SK-N-SH treated with all-trans-retinoic acid at 6 μM for 48 hours (cell line): ENCODE results near the gene PLEKHA8.

Source experiments
- ATAC-seq: fragments of 200-7000 bp; cut with Tn5 transposase; 3 replicates; pipeline ENCODE4 v1.9.1; 2020; ENCODE audit warnings: mild to moderate bottlenecking, moderate library complexity
- ARNTL ChIP-seq: fragments of 450-650 bp; formaldehyde crosslinking; IDR thresholded peaks from 2 replicates; pipeline ENCODE4 v1.5.0; 2020; ENCODE audit warnings: low read depth, mild to moderate bottlenecking, moderate library complexity, borderline replicate concordance
- BACH2 ChIP-seq: fragments of 250-450 bp; sonication (Bioruptor Pico); IDR thresholded peaks from 2 replicates; pipeline ENCODE4 v1.9.0; 2021; ENCODE audit warnings: mild to moderate bottlenecking, borderline replicate concordance
- CREB5 ChIP-seq: fragments of 250-450 bp; sonication (Bioruptor Pico); IDR thresholded peaks from 2 replicates; pipeline ENCODE4 v1.5.1; 2020; ENCODE audit warnings: low read depth, mild to moderate bottlenecking, moderate library complexity
- CSDC2 ChIP-seq: fragments of 250-450 bp; sonication (Bioruptor Pico); IDR thresholded peaks from 2 replicates; pipeline ENCODE4 v1.5.0; 2020; ENCODE audit warnings: mild to moderate bottlenecking, moderate library complexity
- CSRNP3 ChIP-seq: fragments of 250-450 bp; sonication (Bioruptor Pico); IDR thresholded peaks from 2 replicates; pipeline ENCODE4 v1.5.1; 2021; ENCODE audit warnings: mild to moderate bottlenecking, moderate library complexity
- ESRRG ChIP-seq: fragments of 250-450 bp; sonication (Bioruptor Pico); IDR thresholded peaks from 2 replicates; pipeline ENCODE4 v1.6.1; 2021; ENCODE audit warnings: mild to moderate bottlenecking
- ISL1 ChIP-seq: fragments of 250-450 bp; sonication (Bioruptor Pico); IDR thresholded peaks from 2 replicates; pipeline ENCODE4 v2.1.2; 2022; ENCODE audit warnings: mild to moderate bottlenecking, moderate library complexity
- OSR1 ChIP-seq: fragments of 250-450 bp; sonication (Bioruptor Pico); IDR thresholded peaks from 2 replicates; pipeline ENCODE4 v1.8.0; 2022; ENCODE audit warnings: moderate library complexity, mild to moderate bottlenecking, inconsistent platforms
- RARB ChIP-seq: fragments of 250-450 bp; sonication (Bioruptor Pico); IDR thresholded peaks from 2 replicates; pipeline ENCODE4 v1.8.0; 2021; ENCODE audit warnings: mild to moderate bottlenecking, moderate library complexity
- SNAI2 ChIP-seq: fragments of 250-450 bp; sonication (Bioruptor Pico); IDR thresholded peaks from 2 replicates; pipeline ENCODE4 v1.5.0; 2020; ENCODE audit warnings: mild to moderate bottlenecking, moderate library complexity
- TCF4 ChIP-seq: fragments of 250-450 bp; sonication (Bioruptor Pico); IDR thresholded peaks from 2 replicates; pipeline ENCODE4 v1.8.0; 2021; ENCODE audit warnings: mild to moderate bottlenecking, moderate library complexity, borderline replicate concordance
- TOX ChIP-seq: fragments of 250-450 bp; sonication (Bioruptor Pico); IDR thresholded peaks from 2 replicates; pipeline ENCODE4 v1.8.0; 2021; ENCODE audit warnings: mild to moderate bottlenecking, moderate library complexity, borderline replicate concordance
- ZC3H10 ChIP-seq: fragments of 250-450 bp; sonication (Bioruptor Pico); IDR thresholded peaks from 2 replicates; pipeline ENCODE4 v1.5.1; 2021; ENCODE audit warnings: mild to moderate bottlenecking, moderate library complexity
- ZFP3 ChIP-seq: fragments of 250-450 bp; sonication (Bioruptor Pico); IDR thresholded peaks from 2 replicates; pipeline ENCODE4 v1.5.0; 2020; ENCODE audit warnings: mild to moderate bottlenecking, moderate library complexity
- ZFP30 ChIP-seq: fragments of 450-650 bp; formaldehyde crosslinking; IDR thresholded peaks from 2 replicates; pipeline ENCODE4 v1.5.0; 2022; ENCODE audit warnings: mild to moderate bottlenecking, moderate library complexity
- ZNF565 ChIP-seq: fragments of 450-650 bp; formaldehyde crosslinking; conservative IDR thresholded peaks from 2 replicates; pipeline ENCODE4 v1.5.0; 2020; ENCODE audit warnings: low read depth, mild to moderate bottlenecking, moderate library complexity
- ZNF70 ChIP-seq: fragments of 450-650 bp; formaldehyde crosslinking; IDR thresholded peaks from 2 replicates; pipeline ENCODE4 v1.5.0; 2020; ENCODE audit warnings: mild to moderate bottlenecking, moderate library complexity
- ZNF8 ChIP-seq: fragments of 450-650 bp; formaldehyde crosslinking; IDR thresholded peaks from 2 replicates; pipeline ENCODE4 v1.5.0; 2020; ENCODE audit warnings: mild to moderate bottlenecking, moderate library complexity
- TF ChIP-seq, protein P1 (sequence below): fragments of 250-450 bp; sonication (Bioruptor Pico); IDR thresholded peaks from 2 replicates; pipeline ENCODE4 v1.8.0; 2020; ENCODE audit warnings: mild to moderate bottlenecking, moderate library complexity, borderline replicate concordance
- TF ChIP-seq, protein P2 (sequence below): fragments of 250-450 bp; sonication (Bioruptor Pico); IDR thresholded peaks from 2 replicates; pipeline ENCODE4 v1.8.0; 2021; ENCODE audit warnings: low read depth, mild to moderate bottlenecking, moderate library complexity, borderline replicate concordance
- TF ChIP-seq, protein P3 (sequence below): fragments of 250-450 bp; sonication (Bioruptor Pico); IDR thresholded peaks from 2 replicates; pipeline ENCODE4 v1.5.0; 2020; ENCODE audit warnings: mild to moderate bottlenecking, moderate library complexity

Gene PLEKHA8

DNA sequence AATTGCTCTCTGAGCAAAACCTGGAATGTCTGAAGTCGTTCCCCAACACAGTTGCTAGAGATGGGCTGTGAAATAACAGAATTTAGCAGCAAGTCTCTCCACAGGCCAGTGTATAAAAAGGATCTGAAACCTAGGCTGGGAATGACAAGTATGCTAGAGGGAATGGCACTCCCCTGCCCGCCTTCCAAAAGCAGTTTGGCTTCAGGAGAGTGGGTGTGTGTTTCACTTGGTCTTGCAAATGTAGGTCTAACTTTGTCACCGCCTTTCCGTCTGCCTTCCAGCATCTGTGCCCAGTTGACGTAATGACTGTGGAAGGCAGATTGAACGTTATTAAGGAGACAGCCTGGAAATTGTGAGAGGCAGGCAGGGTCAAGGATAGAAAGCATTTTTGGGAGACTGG lies 88.6 kb downstream of the PLEKHA8 start:
- no peak for ATAC-seq

DNA sequence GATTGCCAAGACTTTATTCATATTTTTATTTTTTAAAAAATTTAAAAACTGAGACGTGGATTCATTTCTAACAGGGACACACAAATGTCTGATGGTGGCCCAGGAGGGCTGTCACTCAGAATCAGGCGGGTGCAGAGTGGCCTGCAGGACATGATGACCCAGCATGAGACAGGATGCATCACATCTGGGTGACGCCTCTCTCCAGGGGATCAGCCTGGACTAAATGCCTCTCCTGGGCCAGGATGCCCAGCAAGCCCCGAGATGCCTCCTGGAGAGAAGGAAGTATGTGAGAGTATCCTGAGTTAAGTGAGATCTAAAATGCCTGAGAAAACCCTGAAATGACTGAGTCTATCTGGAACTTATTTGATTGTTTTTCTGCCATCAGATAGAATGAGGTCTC lies 89.7 kb downstream of the PLEKHA8 start:
- no peak for ATAC-seq
- TF ChIP-seq ZFP3 (CRISPR knock-in tag) (no peak), SNAI2 (CRISPR knock-in tag) (no peak), ZC3H10 (no peak), ARNTL (no peak), ZFP30 (CRISPR knock-in tag) (no peak), BACH2 (no peak), ZNF565 (CRISPR knock-in tag) (no peak), ESRRG (CRISPR knock-in tag) (no peak), OSR1 (CRISPR knock-in tag) (no peak)
- TF ChIP-seq, protein P1, sequence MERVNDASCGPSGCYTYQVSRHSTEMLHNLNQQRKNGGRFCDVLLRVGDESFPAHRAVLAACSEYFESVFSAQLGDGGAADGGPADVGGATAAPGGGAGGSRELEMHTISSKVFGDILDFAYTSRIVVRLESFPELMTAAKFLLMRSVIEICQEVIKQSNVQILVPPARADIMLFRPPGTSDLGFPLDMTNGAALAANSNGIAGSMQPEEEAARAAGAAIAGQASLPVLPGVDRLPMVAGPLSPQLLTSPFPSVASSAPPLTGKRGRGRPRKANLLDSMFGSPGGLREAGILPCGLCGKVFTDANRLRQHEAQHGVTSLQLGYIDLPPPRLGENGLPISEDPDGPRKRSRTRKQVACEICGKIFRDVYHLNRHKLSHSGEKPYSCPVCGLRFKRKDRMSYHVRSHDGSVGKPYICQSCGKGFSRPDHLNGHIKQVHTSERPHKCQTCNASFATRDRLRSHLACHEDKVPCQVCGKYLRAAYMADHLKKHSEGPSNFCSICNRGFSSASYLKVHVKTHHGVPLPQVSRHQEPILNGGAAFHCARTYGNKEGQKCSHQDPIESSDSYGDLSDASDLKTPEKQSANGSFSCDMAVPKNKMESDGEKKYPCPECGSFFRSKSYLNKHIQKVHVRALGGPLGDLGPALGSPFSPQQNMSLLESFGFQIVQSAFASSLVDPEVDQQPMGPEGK, result no peak
- TF ChIP-seq, protein P2, sequence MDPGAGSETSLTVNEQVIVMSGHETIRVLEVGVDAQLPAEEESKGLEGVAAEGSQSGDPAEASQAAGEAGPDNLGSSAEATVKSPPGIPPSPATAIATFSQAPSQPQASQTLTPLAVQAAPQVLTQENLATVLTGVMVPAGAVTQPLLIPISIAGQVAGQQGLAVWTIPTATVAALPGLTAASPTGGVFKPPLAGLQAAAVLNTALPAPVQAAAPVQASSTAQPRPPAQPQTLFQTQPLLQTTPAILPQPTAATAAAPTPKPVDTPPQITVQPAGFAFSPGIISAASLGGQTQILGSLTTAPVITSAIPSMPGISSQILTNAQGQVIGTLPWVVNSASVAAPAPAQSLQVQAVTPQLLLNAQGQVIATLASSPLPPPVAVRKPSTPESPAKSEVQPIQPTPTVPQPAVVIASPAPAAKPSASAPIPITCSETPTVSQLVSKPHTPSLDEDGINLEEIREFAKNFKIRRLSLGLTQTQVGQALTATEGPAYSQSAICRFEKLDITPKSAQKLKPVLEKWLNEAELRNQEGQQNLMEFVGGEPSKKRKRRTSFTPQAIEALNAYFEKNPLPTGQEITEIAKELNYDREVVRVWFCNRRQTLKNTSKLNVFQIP (CRISPR knock-in tag), result no peak
- TF ChIP-seq, all 23 proteins: peak for 0

More for the DNA sequence above, 88.6 kb downstream of the PLEKHA8 start:
- TF ChIP-seq BACH2, result no peak
- no peak for TF ChIP-seq CREB5 (CRISPR knock-in tag)

DNA sequence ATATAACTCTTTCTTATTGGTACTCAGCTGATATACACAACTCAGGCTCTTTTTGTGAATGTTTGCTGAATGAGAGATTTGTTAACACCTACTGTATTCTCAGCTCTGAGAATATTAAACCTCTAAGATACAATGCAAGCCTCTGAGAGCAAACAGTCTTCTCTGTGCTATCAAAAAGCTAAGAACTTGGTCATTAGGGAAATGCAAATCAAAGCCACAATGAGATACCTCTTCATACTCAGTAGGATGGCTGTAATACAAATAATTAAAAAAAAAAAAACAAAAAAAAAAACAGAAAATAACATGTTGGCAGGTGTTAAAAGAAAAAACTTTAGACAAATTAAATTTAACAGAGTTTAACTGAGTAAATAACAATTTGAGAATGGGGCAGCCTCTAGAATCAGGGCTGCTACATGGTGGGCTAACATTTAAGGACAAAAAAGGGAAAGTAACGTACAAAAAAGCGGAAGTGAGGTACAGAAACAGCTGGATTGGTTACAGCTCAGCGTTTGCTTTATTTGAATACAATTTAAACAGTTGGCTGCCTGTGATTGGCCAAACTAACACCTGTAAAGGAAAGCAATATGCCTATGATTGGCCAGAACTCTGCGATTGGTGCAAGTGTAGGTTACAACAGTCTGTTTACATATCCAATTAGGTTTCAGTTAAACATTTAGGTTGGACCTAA lies 91.8 kb downstream of the PLEKHA8 start:
- no peak for ATAC-seq
- no peak for TF ChIP-seq TCF4 (CRISPR knock-in tag)
- TF ChIP-seq BACH2, result no peak
- no peak for TF ChIP-seq OSR1 (CRISPR knock-in tag)
- no peak for TF ChIP-seq CSDC2 (CRISPR knock-in tag)
- no peak for TF ChIP-seq CREB5 (CRISPR knock-in tag)
- no peak for TF ChIP-seq CSRNP3 (CRISPR knock-in tag)
- no peak for TF ChIP-seq ESRRG (CRISPR knock-in tag)
- TF ChIP-seq TOX, result no peak
- TF ChIP-seq ISL1 (CRISPR knock-in tag), result no peak
- TF ChIP-seq ZNF70 (CRISPR knock-in tag), result no peak
- TF ChIP-seq RARB, result no peak
- TF ChIP-seq ARNTL, result no peak
- TF ChIP-seq ZC3H10, result no peak
- TF ChIP-seq, protein P1, result no peak
- TF ChIP-seq, protein P3, sequence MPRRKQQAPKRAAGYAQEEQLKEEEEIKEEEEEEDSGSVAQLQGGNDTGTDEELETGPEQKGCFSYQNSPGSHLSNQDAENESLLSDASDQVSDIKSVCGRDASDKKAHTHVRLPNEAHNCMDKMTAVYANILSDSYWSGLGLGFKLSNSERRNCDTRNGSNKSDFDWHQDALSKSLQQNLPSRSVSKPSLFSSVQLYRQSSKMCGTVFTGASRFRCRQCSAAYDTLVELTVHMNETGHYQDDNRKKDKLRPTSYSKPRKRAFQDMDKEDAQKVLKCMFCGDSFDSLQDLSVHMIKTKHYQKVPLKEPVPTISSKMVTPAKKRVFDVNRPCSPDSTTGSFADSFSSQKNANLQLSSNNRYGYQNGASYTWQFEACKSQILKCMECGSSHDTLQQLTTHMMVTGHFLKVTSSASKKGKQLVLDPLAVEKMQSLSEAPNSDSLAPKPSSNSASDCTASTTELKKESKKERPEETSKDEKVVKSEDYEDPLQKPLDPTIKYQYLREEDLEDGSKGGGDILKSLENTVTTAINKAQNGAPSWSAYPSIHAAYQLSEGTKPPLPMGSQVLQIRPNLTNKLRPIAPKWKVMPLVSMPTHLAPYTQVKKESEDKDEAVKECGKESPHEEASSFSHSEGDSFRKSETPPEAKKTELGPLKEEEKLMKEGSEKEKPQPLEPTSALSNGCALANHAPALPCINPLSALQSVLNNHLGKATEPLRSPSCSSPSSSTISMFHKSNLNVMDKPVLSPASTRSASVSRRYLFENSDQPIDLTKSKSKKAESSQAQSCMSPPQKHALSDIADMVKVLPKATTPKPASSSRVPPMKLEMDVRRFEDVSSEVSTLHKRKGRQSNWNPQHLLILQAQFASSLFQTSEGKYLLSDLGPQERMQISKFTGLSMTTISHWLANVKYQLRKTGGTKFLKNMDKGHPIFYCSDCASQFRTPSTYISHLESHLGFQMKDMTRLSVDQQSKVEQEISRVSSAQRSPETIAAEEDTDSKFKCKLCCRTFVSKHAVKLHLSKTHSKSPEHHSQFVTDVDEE (CRISPR knock-in tag), result no peak
- TF ChIP-seq ZNF8 (CRISPR knock-in tag), result no peak
- TF ChIP-seq, all 23 proteins: peak for 0
